NCI-H510A (cell line): ENCODE measurements around the gene VWA3A.
"Not testable (repeated sequence)": the region's sequence is repeated elsewhere in the genome, so short reads cannot be mapped to it uniquely, and the experiment has no call there.

ENCODE experiments used
- DNase-seq: peaks from one replicate; lab custom pipeline; 2025; lab: John Stamatoyannopoulos, UW

VWA3A gene

GRCh38 chr16:22092143-22092933 lies at the start of gene VWA3A:
VWA3A (plus strand) TSS chr16:22092541; CDS start chr16:22092638, 97 bp downstream.
- peak; percentile 8 for DNase-seq

GRCh38 chr16:22043882-22044281 lies 48.5 kb upstream of the VWA3A start:
- not testable (repeated sequence) for DNase-seq

GRCh38 chr16:22045888-22046287 lies 46.5 kb upstream of the VWA3A start:
- not testable (repeated sequence) for DNase-seq

GRCh38 chr16:22050963-22051362 lies 41.4 kb upstream of the VWA3A start:
- no peak for DNase-seq

DNA sequence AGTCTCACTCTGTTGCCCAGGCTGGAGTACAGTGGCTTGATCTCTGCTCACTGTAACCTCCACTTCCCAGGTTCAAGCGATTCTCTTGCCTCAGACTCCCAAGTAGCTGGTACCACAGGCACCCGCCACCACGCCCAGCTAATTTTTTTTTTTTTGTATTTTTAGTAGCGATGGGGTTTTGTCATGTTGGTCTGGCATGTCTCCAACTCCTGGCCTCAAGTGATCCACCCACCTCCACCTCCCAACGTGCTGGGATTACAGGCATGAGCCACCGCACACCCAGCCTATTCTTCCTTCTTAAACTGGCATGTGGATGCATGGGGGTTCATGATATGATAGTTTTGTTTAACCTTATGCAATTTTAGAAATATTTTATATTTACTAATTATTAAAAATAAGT lies 39.4 kb upstream of the VWA3A start:
- no peak for DNase-seq

GRCh38 chr16:22053921-22054341 lies 38.4 kb upstream of the VWA3A start:
- DNase-seq = no peak

- no peak for DNase-seq
These were observed 37.3 kb upstream of the VWA3A start for GRCh38 chr16:22054847-22055590.

DNA sequence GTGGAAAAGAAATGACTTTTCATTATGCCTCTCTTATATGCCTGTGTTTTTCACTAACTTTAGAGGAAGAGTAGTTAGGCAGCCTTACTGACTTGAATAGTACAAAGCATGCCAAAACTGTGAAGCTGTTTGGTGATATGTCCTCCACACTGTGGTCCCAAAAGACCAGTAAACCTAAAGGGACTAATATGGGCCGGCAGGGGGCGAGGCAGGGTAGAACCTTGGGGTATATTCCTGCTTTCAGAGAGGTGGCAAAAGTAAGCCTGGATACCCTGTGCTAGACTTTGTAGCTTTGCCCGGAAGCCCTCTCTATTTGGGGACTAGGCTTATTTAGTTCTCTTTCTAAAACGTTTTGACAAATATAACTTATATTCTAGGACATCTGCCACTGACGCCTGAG lies 36.5 kb upstream of the VWA3A start:
- DNase-seq = no peak

DNA sequence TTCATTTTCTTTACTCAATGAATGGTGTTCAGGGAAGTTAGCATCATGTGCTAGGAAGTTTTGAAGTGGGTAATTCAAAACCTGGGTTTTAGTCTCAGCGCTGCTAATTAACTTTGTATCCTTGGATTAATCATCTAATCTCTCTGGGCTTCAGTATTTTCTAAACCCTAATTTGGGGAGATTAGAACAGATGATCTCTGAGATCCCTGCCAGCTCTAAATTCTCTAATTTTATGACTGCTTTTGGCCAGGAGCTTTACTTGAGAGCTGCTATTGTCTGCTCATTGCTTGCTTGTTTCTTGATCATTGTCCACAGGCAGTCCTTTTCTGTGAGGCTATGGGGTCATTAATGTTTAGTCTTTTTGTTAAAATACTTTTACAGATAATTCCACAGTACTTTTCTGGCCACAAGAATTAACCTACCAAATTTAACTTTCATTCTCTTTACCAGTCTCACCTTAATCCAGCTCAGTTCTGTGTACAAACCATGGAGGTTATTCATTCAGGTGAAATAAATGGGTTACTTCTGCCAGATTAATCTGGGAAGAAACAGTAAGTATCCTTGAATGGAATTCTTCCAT lies 28.4 kb upstream of the VWA3A start:
- no peak for DNase-seq

- no peak for DNase-seq
These were observed 27.1 kb upstream of the VWA3A start for GRCh38 chr16:22065252-22065651.

DNA sequence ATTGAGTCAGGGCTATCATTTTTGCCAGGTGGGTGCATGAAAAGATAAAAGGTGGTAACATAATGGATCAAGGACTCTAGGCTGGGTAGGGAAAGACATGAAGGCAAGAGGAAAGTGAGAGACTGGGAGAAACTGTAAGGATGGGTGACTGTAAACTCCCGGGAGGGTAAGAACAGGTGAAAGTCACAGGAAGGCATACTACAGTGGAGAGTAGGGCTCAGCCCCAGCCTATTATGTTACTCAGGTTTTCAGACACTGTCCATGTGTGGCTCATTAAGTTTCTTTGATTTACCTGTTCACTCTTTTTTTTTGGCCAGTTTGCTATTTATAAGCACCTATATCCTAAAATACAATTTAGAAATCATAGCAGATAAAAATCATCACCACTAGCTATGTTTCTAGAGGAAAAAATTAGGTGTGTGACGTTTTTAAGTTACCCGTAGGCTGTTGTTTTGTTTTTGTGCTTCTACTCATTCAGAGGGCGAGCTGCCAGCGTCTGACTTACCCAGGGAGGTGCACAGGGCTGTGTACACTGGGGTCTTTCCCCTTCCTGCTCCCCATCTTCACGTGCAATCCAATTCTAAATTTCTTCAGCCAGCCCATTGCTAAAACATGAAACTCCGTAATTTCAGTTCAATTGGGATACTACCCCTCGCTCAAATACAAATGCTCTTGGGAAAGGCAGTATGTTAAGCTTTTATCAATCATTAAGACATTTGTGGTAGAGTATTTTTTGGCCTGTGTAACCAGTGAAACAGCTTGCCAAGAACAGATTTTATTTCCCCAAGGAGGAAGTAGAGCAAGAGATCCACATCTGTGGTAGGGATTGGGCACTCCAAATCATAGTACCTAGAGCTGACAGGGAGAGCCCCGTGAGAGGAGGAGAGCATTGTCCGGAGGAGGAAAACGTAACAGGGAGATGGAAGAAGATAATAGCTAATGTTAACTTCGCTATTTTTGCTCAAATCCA lies 21.7 kb upstream of the VWA3A start:
- no peak for DNase-seq

GRCh38 chr16:22071331-22071910 lies 20.9 kb upstream of the VWA3A start:
- no peak for DNase-seq

DNA sequence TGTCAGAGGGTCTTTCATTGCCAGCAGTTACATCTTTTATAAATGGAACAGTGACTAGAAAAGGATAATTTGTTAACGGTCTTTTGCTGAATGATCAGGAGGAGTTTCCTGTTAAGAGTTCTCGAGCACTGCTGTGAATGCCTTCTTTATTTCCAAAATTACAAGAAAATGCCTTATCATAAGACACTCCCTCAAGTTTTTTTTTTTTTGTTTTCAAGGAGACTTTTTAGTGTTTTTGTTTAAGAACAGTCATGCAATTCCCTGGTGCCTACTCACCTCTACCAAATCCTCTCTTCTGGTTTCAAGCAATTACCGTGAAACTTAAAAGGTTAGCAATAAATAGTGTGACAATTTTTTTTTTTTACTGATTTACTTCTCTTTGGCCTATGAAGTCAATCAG lies 19.0 kb upstream of the VWA3A start:
- no peak for DNase-seq

DNA sequence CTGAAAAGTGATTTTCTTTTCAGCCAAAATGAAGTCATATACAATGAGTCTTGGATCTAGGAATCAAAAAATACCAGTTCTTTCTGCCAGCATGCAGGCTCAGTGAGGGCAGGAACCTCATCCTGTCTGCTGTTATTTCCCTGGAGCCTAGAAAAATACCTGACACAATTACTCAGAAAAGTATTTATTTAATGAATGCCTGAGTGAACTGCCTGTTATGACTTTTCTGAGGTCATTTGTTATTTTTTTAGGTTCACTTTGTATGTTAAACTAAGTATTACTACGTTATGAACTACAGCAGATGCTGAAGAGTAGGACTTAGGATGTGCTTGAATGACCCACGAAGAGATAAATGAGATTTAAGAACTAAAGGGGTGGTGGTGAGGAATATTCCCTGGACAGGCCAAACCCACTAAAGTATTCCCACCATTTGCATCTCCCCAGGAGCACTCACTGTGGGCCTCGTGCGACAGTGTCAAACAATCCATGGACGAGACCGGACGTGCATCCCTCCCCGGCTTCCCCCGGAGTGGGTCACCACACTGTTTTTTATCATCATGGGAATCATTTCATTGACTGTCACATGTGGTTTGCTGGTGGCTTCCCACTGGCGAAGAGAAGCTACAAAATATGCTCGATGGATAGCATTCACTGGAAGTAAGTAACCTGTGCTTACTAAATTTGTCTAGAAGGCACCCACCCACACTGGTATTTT lies 17.1 kb upstream of the VWA3A start:
- no peak for DNase-seq

DNA sequence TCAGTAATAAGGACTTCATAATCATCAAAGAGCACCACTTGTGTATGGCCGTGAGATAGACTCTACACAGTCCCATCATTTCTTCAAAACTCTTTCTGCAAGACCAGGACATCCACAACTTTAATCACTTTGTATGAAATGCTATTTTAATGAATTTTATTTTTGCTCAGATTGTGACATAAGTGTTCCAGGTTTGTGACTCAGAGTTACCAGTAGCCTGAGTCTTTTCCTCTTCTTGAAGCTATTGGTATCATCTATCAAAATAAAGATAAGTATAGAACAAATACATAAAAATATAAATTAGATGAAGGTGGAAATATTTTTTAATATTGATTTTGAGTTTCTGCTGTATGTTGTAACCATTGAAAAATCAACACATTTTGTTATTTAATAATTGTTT lies 16.6 kb upstream of the VWA3A start:
- DNase-seq = no peak

DNA sequence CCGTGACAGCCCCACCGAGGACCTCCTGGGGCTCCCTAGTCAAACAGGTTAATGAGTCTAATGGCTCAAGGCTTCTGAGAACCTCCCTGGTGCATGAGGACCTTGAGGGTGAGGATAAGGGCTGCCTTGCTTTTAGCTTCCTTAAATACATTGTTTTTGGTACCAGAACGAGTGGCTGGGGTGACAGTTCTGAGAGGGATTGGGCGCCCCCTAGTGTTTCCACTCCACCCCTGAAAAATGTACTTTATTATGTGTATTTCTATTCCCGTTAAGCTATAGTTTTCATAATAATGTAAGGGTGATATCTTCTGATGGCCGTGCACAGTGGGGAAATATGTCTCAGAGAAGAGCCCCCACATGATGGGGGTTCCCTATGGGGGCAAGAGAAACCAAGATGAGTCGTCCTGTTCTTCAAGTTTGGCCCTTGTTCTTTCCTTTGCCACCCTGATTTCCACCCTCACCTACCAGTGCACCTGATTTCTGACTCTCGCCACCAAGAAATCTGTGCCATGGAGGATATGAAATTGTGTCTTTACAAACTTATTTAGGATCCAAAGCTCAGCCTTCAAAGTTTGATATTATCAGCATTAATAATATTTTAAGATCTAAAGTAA lies 14.5 kb upstream of the VWA3A start:
- DNase-seq = peak; percentile 28

GRCh38 chr16:22078656-22079055 lies 13.7 kb upstream of the VWA3A start:
- no peak for DNase-seq

DNA sequence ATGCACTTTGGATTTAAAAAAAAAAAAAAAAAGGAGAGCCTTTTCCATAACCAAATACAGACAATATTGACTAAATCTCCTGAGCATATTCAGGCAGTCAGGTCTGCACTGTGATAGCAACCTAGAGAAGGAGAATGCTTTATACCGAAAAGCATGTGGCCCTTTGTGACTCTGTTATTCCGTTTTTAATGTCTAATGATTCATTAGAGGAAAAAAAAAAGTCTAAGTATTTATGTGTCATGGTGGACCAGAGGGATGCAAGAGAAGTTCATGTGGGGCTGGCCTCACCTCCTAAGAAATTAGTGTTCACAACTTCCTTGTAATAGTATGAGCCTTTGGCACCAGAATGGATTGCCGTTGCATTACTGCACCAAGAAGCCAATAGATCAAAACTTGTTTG lies 11.3 kb upstream of the VWA3A start:
- no peak for DNase-seq

DNA sequence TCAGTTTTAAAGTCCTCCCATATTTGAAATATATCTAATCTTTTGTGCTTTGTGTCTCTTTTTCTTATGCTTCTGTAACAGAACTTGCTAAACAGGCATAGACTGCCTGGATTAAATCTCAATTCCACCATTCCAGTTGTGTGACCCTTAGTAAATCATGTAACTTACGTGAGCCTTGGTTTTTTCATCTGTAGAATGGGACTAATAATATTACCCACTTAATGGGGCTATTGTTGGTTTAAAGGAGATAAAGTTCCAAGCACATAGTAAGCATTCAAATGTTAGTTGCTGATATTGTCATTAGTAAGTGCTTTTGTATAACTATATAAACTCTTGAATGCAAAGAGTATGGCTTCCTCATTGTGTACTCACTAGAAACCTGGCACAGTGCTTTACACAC lies 5.9 kb upstream of the VWA3A start:
- DNase-seq = no peak

GRCh38 chr16:22088642-22089041 lies 3.7 kb upstream of the VWA3A start:
- DNase-seq = no peak
